OCI-LY3 (cell line): ENCODE data around the gene ANKRD33B.

Source experiments
- CTCF ChIP-seq: fragments of 200-600, 300-600 bp; sonication (generic); IDR thresholded peaks from 2 replicates; pipeline ENCODE4 v1.5.1; 2014; ENCODE audit warnings: antibody characterized with exemption, low read length, low read depth
- EZH2phosphoT487 ChIP-seq: fragments of 200-600 bp; shearing (Covaris generic); IDR thresholded peaks from 2 replicates; pipeline ENCODE4 v1.6.1; 2018; ENCODE audit warnings: antibody characterized with exemption, mixed run types, low read depth

- TF ChIP-seq CTCF = no peak
- no peak for TF ChIP-seq EZH2phosphoT487
Observed at GRCh38 chr5:10596310-10596703, 32.4 kb downstream of the ANKRD33B start.
